ENCODE data around the gene SFT2D1.

The SFT2D1 gene

GRCh38 chr6:166305562-166306117 lies 36.7 kb downstream of the SFT2D1 start:
- no peak for DNase-seq

- no peak for DNase-seq
Observed at GRCh38 chr6:166304106-166304505, 38.2 kb downstream of the SFT2D1 start.

- no peak for DNase-seq
Observed at GRCh38 chr6:166301611-166302529, 40.5 kb downstream of the SFT2D1 start.

GRCh38 chr6:166300357-166300987 lies 41.9 kb downstream of the SFT2D1 start:
- DNase-seq: no peak

- DNase-seq: no peak
Observed at GRCh38 chr6:166297606-166298005, 44.7 kb downstream of the SFT2D1 start.

GRCh38 chr6:166296035-166296883 lies 46.1 kb downstream of the SFT2D1 start:
- no peak for DNase-seq

GRCh38 chr6:166293731-166294584 lies 48.4 kb downstream of the SFT2D1 start:
- no peak for DNase-seq

GRCh38 chr6:166289207-166290060 lies 52.9 kb downstream of the SFT2D1 start:
- no peak for DNase-seq

- DNase-seq: no peak
Observed at GRCh38 chr6:166286839-166287271, 55.5 kb downstream of the SFT2D1 start.

GRCh38 chr6:166285233-166285632 lies 57.1 kb downstream of the SFT2D1 start:
- no peak for DNase-seq

GRCh38 chr6:166284640-166285039 lies 57.7 kb downstream of the SFT2D1 start:
- no peak for DNase-seq

GRCh38 chr6:166282394-166283032 lies 59.8 kb downstream of the SFT2D1 start:
- DNase-seq: no peak

GRCh38 chr6:166281104-166281503 lies 61.2 kb downstream of the SFT2D1 start:
- no peak for DNase-seq

GRCh38 chr6:166279393-166279679 lies 63.0 kb downstream of the SFT2D1 start:
- no peak for DNase-seq

- DNase-seq: no peak
Observed at GRCh38 chr6:166278579-166279392, 63.6 kb downstream of the SFT2D1 start.

GRCh38 chr6:166277892-166278578 lies 64.3 kb downstream of the SFT2D1 start:
- DNase-seq: no peak

- DNase-seq: no peak
Observed at GRCh38 chr6:166277018-166277417, 65.3 kb downstream of the SFT2D1 start.

GRCh38 chr6:166275714-166276166 lies 66.6 kb downstream of the SFT2D1 start:
- no peak for DNase-seq

All from NCI-H2081 treated with DMSO at 0.1 percent for 48 hours (cell line).